Activated CD4-positive, alpha-beta T cell treated with anti-CD3 and anti-CD28 coated beads, Interleukin-2, amount 10 ng/mL, durations not matched to agents 7 days and 5 days (primary cell): ENCODE results near the gene IDUA. TPM values are rescaled to one million over a fixed set of nuclear protein-coding genes. Genes with fewer than 3 reads are reported as not detected.
A peak's percentile ranks its signal among the peaks of the same experiment; 100 is the strongest.
"Not testable (repeated sequence)": the region's sequence is repeated elsewhere in the genome, so short reads cannot be mapped to it uniquely, and the experiment has no call there.

ENCODE experiments used
- CTCF ChIA-PET: fragments of 350-600 bp; sonication (Branson Sonifier 250); formaldehyde crosslinking; loops from one replicate; lab custom pipeline; 2021; ENCODE audit warnings: antibody characterized with exemption; lab: Charles Lee
- POLR2A ChIA-PET: fragments of 350-600 bp; sonication (Branson Sonifier 250); formaldehyde crosslinking; loops from one replicate; lab custom pipeline; 2021; ENCODE audit warnings: antibody characterized with exemption; lab: Charles Lee
- DNase-seq: peaks from one replicate; pipeline ENCODE4 v3.0.0-alpha.2; 2020
- H3K27ac Mint-ChIP-seq: one replicate; pipeline ENCODE4 v1.8.0; 2021; ENCODE audit warnings: mild to moderate bottlenecking, moderate library complexity, mixed read lengths
- H3K27me3 Mint-ChIP-seq: one replicate; pipeline ENCODE4 v1.8.0; 2021; ENCODE audit warnings: mixed read lengths
- H3K36me3 Mint-ChIP-seq: one replicate; pipeline ENCODE4 v1.8.0; 2021; ENCODE audit warnings: low read depth, mixed read lengths
- H3K4me1 Mint-ChIP-seq: one replicate; pipeline ENCODE4 v1.8.0; 2021; ENCODE audit warnings: mixed read lengths
- H3K4me3 Mint-ChIP-seq: one replicate; pipeline ENCODE4 v1.8.0; 2021; ENCODE audit warnings: mild to moderate bottlenecking, moderate library complexity, mixed read lengths
- H3K9me3 Mint-ChIP-seq: one replicate; pipeline ENCODE4 v1.8.0; 2021; ENCODE audit warnings: mixed read lengths
- total RNA-seq, 2 experiments: library from RNA; stranded (reverse); gene quantifications; one replicate each; pipeline ENCODE4 v1.2.3, GENCODE V29; 2021

IDUA gene
- total RNA-seq, 2 experiments from 2014 or later, result 35.0 to 43.3 TPM

DNA sequence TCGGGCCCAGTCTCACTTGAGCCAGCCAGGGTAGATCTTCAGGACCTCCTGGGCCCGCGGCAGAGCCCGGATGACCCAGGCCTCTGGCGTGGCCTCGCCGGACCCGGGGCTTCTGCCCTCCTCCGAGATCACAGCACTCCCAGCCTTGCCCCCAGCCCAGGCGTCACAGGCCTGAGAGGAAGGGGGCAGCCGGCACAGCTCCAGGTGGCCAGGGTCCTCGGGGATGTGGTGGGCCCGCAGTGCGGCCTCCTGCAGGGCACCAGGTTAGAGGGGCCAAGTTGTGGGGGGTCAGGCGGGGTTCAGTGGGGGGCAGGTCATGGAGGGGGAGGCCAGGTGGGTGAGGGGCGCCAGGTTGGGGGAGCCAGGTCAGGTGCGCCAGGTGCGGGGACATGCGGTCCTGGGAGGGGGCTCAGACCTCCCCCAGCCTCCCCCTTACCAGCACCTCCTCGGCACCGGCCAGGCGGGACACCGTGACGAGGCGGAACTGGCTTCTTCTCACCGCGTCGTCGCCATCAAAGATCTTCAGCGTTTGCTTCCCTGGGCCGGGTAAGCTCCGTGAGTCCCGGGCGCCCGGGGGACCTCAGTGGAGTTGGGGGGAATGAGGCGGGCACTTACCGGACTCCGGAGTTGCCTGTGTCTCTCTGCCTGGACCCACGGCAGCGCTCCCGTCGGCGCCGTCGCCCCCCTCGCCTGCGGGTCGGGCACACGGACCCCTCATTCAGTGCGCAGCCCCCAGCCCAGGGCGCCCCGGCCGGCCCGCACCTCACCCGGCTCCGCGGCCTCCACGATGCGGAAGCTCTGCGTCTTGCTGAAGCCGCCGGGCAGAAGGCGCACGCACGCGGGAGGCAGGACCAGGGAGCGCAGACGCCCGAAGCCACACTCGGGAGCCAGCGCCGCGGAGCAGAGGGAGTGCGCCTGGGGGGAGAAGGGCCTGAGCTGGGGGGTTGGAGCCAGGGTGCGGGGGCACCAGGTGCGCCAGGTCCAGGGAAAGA, 19.4 kb upstream of the IDUA start:
- Mint-ChIP-seq H3K9me3 (no peaks in the 10 kb centered on the region), H3K4me3 (no peak overlapping the region), H3K4me1 (peaks cover 10% of the 10 kb centered on the region), H3K36me3 (no peaks in the 10 kb centered on the region), H3K27me3 (no peaks in the 10 kb centered on the region), H3K27ac (no peak overlapping the region)
- POLR2A ChIA-PET, result no interaction called here
- no peak for DNase-seq
- CTCF ChIA-PET, result no interaction called here

DNA sequence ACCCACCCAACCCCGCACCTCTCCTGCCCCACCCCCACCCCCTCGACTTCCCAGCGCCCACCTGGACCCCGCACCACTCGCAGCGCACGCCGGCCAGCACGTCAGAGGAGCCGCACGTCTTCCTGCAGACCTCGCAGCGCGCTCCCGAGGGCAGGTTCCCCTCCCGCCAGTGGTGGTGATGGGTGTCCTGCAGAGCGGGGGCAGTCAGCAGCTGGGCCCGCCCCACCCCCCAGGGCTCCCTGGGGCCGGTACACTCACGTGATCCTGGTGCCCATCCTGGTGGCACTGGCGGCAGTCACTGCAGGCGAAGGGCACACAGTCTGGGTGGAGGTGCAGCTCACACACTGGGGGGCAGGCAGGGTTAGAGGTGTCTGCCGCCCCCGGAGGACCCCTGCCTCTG, 18.6 kb upstream of the IDUA start:
- H3K36me3 Mint-ChIP-seq, result no peaks in the 10 kb centered on the region

DNA sequence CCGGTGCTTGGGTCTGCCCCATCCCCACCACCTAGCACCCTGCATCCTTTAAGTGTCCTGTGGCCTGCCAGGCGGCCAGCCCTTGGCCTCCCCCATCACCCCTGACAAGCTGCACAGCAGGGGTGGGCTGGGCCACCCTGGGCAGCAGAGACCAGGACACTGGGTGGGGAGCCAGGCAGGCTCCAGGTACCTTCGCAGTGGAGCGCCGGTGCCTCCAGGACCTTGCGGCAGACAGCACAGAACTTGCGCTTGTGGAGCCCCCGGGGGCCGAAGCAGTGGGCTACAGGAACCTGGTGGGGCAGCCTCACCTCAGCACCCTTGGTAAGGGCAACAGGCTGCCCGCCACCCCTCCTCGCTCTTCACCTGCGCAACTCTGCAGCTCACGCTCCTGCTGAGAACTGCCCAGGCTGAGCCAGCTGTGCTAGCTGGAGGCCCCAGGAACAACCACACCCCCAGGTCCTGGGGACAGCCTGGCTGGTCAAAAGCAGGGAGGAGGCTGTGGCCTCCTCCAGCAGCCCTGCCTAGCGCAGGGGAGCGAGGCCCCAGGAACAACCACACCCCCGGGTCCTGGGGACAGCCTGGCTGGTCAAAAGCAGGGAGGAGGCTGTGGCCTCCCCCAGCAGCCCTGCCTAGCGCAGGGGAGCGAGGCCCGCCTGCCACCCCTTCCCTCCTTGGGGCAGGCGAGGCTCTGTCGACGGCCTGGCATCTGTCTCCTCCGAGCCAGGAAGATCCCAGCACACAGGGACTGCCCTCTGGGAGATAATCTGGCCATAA, 18.0 kb upstream of the IDUA start:
- Mint-ChIP-seq H3K27ac (no peak overlapping the region), H3K36me3 (no peaks in the 10 kb centered on the region), H3K9me3 (no peaks in the 10 kb centered on the region), H3K4me1 (peaks cover 10% of the 10 kb centered on the region), H3K4me3 (no peak overlapping the region), H3K27me3 (no peaks in the 10 kb centered on the region)
- no peak for DNase-seq
- ChIA-PET CTCF (interaction anchor here (0.6 kb wide), 1 partner anchor 59 kb away, joined by 5 read pairs; no protein-coding TSS in a partner anchor), POLR2A (no interaction called here)

More for the DNA sequence above, 18.6 kb upstream of the IDUA start:
- H3K9me3 Mint-ChIP-seq, result no peaks in the 10 kb centered on the region
- H3K4me3 Mint-ChIP-seq, result no peak overlapping the region
- H3K27me3 Mint-ChIP-seq, result no peaks in the 10 kb centered on the region
- H3K4me1 Mint-ChIP-seq, result peaks cover 10% of the 10 kb centered on the region
- POLR2A ChIA-PET, result no interaction called here
- no peak for DNase-seq
- H3K27ac Mint-ChIP-seq, result no peak overlapping the region
- CTCF ChIA-PET, result no interaction called here

DNA sequence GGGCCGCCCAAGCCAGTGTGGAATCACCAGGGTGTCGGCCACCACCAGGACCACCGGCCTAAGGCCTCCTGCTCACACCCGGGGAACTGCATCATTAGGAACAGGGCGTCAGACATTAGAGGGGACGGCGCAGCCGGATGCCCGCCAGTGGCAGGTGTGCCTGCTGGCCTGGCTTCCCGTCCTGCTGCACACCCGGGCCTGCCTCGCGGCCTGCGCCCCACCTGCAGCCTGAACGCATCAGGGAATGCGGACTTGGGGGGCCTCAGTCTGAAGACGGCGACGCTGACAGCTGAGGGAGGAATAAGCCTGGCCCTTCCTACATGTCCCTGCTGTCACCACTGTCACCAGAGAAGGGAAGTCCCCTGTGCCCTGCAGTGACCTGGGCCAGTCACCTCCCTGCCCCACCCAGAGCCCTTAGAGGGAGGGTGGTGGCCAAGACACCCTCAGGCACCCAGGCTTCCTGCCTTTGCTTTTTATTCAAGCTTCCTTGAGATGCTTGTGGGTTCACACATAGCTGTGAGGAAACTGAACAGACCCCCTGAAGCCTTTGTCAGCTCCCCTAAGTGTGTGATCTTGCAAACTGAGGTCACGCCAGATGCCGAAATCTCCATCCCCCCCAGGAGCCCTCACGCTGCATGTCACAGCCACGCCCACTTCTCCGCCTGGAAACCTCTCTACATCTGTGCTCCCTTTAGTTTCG, 16.6 kb upstream of the IDUA start:
- no peak for DNase-seq
- no peaks in the 10 kb centered on the region for H3K9me3 Mint-ChIP-seq
- no peaks in the 10 kb centered on the region for H3K27me3 Mint-ChIP-seq
- H3K27ac Mint-ChIP-seq, result no peak overlapping the region
- H3K4me1 Mint-ChIP-seq, result peaks cover 10% of the 10 kb centered on the region
- H3K4me3 Mint-ChIP-seq, result no peak overlapping the region
- H3K36me3 Mint-ChIP-seq, result no peaks in the 10 kb centered on the region
- POLR2A ChIA-PET, result no interaction called here
- CTCF ChIA-PET, result no interaction called here

DNA sequence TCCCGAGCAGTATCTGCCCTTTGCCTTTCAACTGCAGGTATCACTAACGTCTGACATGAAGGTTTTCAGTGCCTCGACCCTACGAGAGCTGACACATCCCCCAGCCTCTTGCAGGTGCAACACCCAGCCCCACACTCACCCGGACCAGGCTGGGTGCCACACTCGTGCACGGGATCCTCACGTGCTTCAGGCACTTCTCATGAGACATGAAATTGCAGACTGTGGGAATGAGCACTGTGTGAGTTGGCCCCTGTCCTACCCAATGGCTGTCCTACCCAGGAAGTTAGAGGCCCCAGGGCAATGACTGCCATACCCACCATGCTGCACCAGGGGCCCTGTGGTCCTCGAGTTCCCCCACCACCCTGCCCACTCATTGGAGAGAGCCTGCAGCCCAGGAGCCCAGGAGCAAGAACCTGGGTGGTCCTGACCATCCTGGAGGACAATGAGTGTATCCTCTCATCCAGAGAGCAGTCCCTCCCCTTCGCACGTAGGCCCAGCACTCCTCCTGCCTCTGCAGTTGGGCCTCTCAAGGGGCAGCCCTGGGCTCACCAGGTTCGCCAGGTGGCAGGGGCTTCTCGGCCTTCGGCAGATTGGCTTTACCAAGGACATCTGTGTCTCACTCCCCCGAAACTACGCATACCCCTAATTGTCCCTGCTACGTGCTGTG, 15.9 kb upstream of the IDUA start:
- Mint-ChIP-seq H3K36me3 (no peaks in the 10 kb centered on the region), H3K27me3 (no peaks in the 10 kb centered on the region), H3K4me3 (peak overlapping the region; percentile 38), H3K9me3 (no peaks in the 10 kb centered on the region), H3K27ac (no peak overlapping the region), H3K4me1 (peaks cover 10% of the 10 kb centered on the region)
- CTCF ChIA-PET, result no interaction called here
- POLR2A ChIA-PET, result no interaction called here
- no peak for DNase-seq

DNA sequence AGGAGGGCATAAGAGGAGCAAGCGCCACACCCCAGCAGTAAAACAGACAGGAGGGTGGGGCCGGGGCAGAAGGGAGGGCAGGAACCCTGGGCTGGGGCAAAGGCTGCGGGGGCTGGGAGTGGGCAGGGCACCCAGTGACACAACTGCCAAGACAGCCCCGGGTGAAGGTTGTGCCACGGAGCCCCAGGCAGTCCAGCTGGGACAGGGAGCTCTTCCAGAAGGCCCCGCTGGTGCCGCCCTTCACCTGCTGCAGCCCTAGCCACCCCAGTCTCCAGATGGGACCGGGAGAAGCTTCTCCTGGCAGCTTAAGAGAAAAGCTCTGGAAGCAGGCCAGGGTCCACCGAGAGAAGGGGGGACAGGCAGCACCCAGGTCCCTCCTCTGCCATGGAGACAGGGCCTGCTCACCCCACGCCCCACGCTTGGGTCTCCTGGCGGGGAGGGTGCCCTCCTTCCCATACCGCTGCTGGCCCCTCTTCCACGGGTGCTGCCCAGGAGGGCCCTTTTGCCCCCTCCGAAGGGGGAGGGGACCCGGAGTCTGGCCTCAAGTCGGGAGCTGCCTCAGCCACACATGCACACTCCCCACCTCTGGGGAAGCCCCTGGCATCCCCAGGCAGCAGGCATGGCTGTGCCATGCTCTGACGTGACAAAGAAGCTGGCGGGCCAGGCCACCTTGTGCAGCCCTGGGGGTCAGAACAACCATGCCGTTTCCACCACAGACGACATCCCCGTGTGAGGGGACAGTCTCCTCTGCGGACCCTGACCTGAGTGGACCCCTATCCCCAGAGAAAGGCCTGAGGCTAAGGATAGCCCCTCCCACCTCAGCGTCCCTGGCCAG, 15.0 kb upstream of the IDUA start:
- CTCF ChIA-PET, result interaction anchor here (1.0 kb wide), 1 partner anchor 15 kb away, joined by 3 read pairs; the partner anchor contains the start of gene IDUA
- no peak for DNase-seq
- H3K4me1 Mint-ChIP-seq, result peaks cover 15% of the 10 kb centered on the region
- H3K36me3 Mint-ChIP-seq, result no peaks in the 10 kb centered on the region
- H3K4me3 Mint-ChIP-seq, result peak overlapping the region; percentile 63
- POLR2A ChIA-PET, result no interaction called here
- no peak overlapping the region for H3K27ac Mint-ChIP-seq
- no peaks in the 10 kb centered on the region for H3K27me3 Mint-ChIP-seq
- H3K9me3 Mint-ChIP-seq, result no peaks in the 10 kb centered on the region

DNA sequence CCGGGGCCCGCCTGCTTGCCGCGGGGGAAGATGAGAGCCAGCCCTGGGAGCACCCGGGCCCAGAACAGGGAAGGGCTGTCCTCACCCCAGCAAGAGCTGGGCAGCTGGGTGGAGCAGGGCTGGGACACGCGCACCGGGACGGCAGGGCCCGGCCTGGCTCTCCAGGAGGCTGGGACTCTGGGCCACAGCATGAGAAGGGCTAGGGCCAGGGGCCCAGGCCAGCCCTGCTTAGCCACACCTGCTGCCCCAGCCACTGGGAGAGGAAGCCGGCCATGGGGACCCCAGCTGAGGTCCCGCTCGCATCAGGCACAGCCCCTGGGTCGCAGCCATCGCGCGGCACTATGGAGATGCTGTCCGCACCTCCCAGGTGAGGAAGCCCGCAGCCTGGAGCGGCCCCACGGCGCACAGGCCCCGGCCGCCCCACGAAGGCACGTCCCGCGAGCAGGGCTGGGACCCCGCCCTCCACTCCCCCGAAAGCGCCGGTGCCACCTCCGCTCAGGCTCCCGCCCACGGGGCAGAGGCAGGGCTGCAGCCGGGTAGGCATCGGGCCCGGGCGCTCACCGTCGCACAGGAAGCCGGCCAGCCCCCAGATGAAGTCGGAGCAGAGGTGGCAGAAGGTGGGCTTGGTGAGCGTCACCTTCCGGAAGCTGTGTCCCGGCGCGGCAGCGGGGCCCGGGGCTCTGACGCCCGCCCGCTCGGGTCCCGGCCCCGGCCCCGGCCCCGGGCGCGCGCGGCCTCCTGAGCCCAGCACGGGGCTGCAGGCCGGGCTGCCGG, 14.0 kb upstream of the IDUA start:
- Mint-ChIP-seq H3K27me3 (no peaks in the 10 kb centered on the region), H3K4me1 (peaks cover 15% of the 10 kb centered on the region), H3K27ac (no peak overlapping the region), H3K36me3 (no peaks in the 10 kb centered on the region), H3K9me3 (no peaks in the 10 kb centered on the region), H3K4me3 (peak overlapping the region; percentile 63)
- peak; percentile 55 for DNase-seq
- POLR2A ChIA-PET, result no interaction called here
- CTCF ChIA-PET, result interaction anchor here (1.0 kb wide), 1 partner anchor 14 kb away, joined by 3 read pairs; the partner anchor contains the start of gene IDUA

DNA sequence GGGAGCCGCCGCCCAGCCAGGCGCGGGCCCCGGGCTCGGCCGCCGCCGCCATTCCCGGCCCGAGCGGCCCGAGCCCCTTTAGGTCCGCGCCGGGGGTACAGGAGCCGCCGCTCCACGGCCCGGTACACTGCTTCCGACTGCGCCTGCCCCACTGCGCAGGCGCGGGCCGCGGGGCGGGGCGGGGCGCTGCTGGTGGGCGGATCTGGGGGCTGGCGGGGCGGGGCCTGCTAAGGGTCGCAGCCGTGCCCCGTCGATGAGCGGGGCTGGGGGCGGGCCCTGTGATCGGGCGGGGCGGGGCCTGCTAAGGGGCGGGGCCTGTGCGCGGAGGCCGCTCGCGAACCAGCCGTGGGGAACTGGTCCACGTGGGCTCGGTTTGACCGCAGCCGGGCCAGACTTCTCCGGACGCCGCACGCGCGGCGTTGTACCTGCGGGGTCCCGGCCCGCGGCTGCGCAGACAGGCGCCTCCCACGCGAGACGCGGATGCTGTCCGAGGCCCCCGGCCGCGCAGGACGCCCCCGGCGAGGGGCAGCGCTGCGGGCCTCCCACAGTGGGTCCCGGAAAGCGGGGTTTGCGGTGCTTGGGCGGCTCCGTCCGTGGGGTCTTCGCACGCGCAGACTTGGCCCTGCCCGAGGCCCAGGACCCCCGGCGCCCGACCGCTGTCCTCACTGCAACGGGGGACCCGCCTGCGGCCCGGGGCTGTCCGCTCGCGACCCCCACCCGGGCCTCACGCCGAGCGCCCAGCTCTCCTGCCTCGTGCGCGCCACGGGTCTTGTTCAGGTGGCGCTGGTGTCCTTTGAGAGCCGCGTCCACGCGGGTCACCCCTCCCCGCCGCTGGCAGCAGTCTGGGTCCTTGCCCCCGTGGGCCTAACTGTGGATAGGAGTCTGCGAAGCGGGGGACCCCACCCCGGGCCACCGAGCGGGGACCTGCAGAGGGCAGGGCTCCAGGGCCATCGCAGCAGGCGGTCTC, 13.1 kb upstream of the IDUA start, which contains the start of gene DGKQ:
Gene DGKQ, minus strand, starts transcription at position 139 of the 967 bp plus-strand sequence. Its CDS starts 87 bp downstream, at position 52.
- ChIA-PET CTCF (no interaction called here), POLR2A (no interaction called here)
- Mint-ChIP-seq H3K4me1 (peaks cover 15% of the 10 kb centered on the region), H3K9me3 (no peaks in the 10 kb centered on the region), H3K4me3 (peak within 1 kb of the TSS; percentile 63), H3K36me3 (no peaks in the 10 kb centered on the region), H3K27me3 (no peaks in the 10 kb centered on the region), H3K27ac (no peak within 1 kb of the TSS)
- peak; percentile 84 for DNase-seq

DNA sequence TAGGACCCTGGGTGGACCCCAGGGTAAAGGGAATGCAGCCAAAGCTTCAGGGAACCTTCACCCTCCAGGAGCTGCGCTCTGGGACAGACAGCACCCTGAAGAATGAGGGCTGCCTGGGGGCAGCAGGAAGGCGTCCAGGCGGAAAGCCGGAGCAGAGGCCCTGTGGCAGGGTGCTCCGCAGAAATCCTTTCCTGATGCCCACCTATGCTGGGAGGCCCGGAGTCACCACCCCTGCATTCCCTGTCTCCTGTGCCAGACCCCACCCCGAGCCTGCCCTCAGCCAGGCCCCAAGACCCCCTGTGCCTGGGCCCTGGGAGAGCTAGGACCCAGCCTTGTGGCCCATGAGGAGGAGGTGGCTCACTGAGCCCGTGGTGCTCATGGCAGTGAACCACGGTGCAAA, 12.2 kb upstream of the IDUA start:
- Mint-ChIP-seq H3K36me3 (no peaks in the 10 kb centered on the region), H3K9me3 (no peaks in the 10 kb centered on the region), H3K4me1 (peaks cover 15% of the 10 kb centered on the region), H3K27me3 (no peaks in the 10 kb centered on the region), H3K4me3 (no peak overlapping the region), H3K27ac (no peak overlapping the region)
- DNase-seq, result no peak
- POLR2A ChIA-PET, result no interaction called here
- CTCF ChIA-PET, result no interaction called here

DNA sequence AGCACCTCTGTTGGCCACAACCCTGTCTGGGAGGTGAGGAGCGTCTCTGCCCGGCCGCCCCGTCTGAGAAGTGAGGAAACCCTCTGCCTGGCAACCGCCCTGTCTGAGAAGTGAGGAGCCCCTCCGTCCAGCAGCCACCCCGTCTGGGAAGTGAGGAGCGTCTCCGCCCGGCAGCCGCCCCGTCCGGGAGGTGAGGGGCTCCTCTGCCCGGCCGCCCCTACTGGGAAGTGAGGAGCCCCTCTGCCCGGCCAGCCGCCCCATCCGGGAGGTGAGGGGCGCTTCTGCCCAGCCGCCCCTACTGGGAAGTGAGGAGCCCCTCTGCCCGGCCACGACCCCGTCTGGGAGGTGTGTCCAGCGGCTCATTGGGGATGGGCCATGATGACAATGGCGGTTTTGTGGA, 10.8 kb upstream of the IDUA start:
- H3K9me3 Mint-ChIP-seq, DNase-seq, POLR2A ChIA-PET, H3K4me3 Mint-ChIP-seq, H3K36me3 Mint-ChIP-seq, H3K27ac Mint-ChIP-seq, H3K27me3 Mint-ChIP-seq, H3K4me1 Mint-ChIP-seq, CTCF ChIA-PET: not testable (repeated sequence)
